K562 treated with DMSO at 1 percent for 12 hours (cell line): ENCODE data around the gene PRICKLE3. TPM values are rescaled to one million over a fixed set of nuclear protein-coding genes. Genes with fewer than 3 reads are reported as not detected.

Experiments used
- total RNA-seq: library from RNA; unstranded; fragments of 300-600 nt; gene quantifications from 2 replicates; pipeline ENCODE4 v1.2.3, GENCODE V29; 2022; ENCODE audit not compliant: insufficient read depth

The PRICKLE3 gene
- total RNA-seq, result 20.3 and 35.1 TPM in 2 replicates

GRCh38 chrX:49186125-49187027 lies at the start of gene PRICKLE3:
Gene PRICKLE3, minus strand, starts transcription at chrX:49186373. Its CDS starts 76 bp downstream, at chrX:49186297.

GRCh38 chrX:49233176-49233575 lies 47.0 kb upstream of the PRICKLE3 start, which contains the start of gene CACNA1F:
Gene CACNA1F, minus strand, starts transcription at chrX:49233340. Its CDS starts 31 bp downstream, at chrX:49233309.

GRCh38 chrX:49199906-49200771 lies 14.0 kb upstream of the PRICKLE3 start, which contains the start of gene SYP:
Gene SYP, minus strand, starts transcription at chrX:49200193. Its CDS starts 7 bp downstream, at chrX:49200186.

GRCh38 chrX:49171752-49172279 lies 14.4 kb downstream of the PRICKLE3 start, which contains the start of gene PLP2:
Gene PLP2, plus strand, starts transcription at chrX:49171898. Its CDS starts 103 bp downstream, at chrX:49172001.

GRCh38 chrX:49162620-49163019 lies 23.6 kb downstream of the PRICKLE3 start, which contains the start of gene MAGIX:
Gene MAGIX, plus strand, starts transcription at chrX:49162758. Its CDS starts 132 bp downstream, at chrX:49162890.

Other genes starting within 250 kb of the PRICKLE3 start
- 63.6 and 90.5 TPM in 2 replicates for gene OTUD5, start 228.8 kb downstream of the PRICKLE3 start, total RNA-seq
- 2.6 and 7.0 TPM in 2 replicates for gene KCND1, start 214.5 kb downstream of the PRICKLE3 start, total RNA-seq
- 19.6 and 36.3 TPM in 2 replicates for gene GRIPAP1, start 184.1 kb downstream of the PRICKLE3 start, total RNA-seq
- 20.3 and 40.7 TPM in 2 replicates for gene TFE3, start 143.0 kb downstream of the PRICKLE3 start, total RNA-seq
- 2.7 and 7.2 TPM in 2 replicates for gene CCDC120, start 127.4 kb downstream of the PRICKLE3 start, total RNA-seq
- 4.3 and 5.9 TPM in 2 replicates for gene PRAF2, start 112.4 kb downstream of the PRICKLE3 start, total RNA-seq
- 105 and 118 TPM in 2 replicates for gene WDR45, start 106.5 kb downstream of the PRICKLE3 start, total RNA-seq
- gene GPKOW, start 62.6 kb downstream of the PRICKLE3 start, total RNA-seq, result 42.1 and 46.3 TPM in 2 replicates
- gene MAGIX, start 23.6 kb downstream of the PRICKLE3 start, total RNA-seq, result 3.8 and 7.6 TPM in 2 replicates
- 196 and 259 TPM in 2 replicates for gene PLP2, start 14.5 kb downstream of the PRICKLE3 start, total RNA-seq
- gene SYP, start 13.8 kb upstream of the PRICKLE3 start, total RNA-seq, result 1.0 TPM in 1 of 2 replicates, not detected in the other
- 0.38 TPM in 1 of 2 replicates, not detected in the other for gene CACNA1F, start 47.0 kb upstream of the PRICKLE3 start, total RNA-seq
- 29.7 and 31.5 TPM in 2 replicates for gene CCDC22, start 49.1 kb upstream of the PRICKLE3 start, total RNA-seq
- 0.27 TPM in 1 of 2 replicates, not detected in the other for gene FOXP3, start 78.3 kb upstream of the PRICKLE3 start, total RNA-seq
- gene PPP1R3F, start 83.4 kb upstream of the PRICKLE3 start, total RNA-seq, result 2.6 and 2.7 TPM in 2 replicates
- not detected in 2 replicates for gene GAGE10, start 117.3 kb upstream of the PRICKLE3 start, total RNA-seq
- gene GAGE12J, start 135.7 kb upstream of the PRICKLE3 start, total RNA-seq, result not detected in 2 replicates
- gene GAGE13, start 145.2 kb upstream of the PRICKLE3 start, total RNA-seq, result 5.3 TPM in 1 of 2 replicates, not detected in the other